SK-N-SH (cell line): Measurements from ENCODE around the gene CLASP2. TPM values are rescaled to one million over a fixed set of nuclear protein-coding genes. Genes with fewer than 3 reads are reported as not detected.

ENCODE experiments used
- CTCF ChIA-PET: fragments of 300-600, 350-600 bp; formaldehyde crosslinking; extraction: SDS; loops from one replicate; lab custom pipeline; 2021; lab: Yijun Ruan, JAX
- POLR2A ChIA-PET: fragments of 350-600 bp; sonication (Branson Sonifier 250); formaldehyde crosslinking; extraction: SDS; loops from one replicate; lab custom pipeline; 2020; ENCODE audit warnings: antibody characterized with exemption, inconsistent platforms; lab: Yijun Ruan, JAX
- DNase-seq: peaks from one replicate; pipeline ENCODE4 v3.0.0; 2012
- H2AFZ ChIP-seq: fragments of 200-600 bp; sonication (generic); 2 replicates; pipeline ENCODE4 v1.8.1; 2016; ENCODE audit warnings: antibody characterized with exemption, mild to moderate bottlenecking, low read depth
- H3F3A ChIP-seq: fragments of 200-600 bp; sonication (generic); replicated peaks from 2 replicates; pipeline ENCODE3; 2016; ENCODE audit warnings: antibody characterized with exemption, mild to moderate bottlenecking; ENCODE audit not compliant: insufficient read depth
- H3K27ac ChIP-seq, 2 experiments: fragments of 200-500 bp in 1 of 2; fragments of 200-600 bp in 1 of 2; sonication (Bioruptor generic) in 1 of 2; sonication (generic), shearing (Covaris generic) in 1 of 2; 2 replicates each; pipeline versions ENCODE4 v1.5.1 to v1.6.1; 2014 to 2016; ENCODE audit warnings: low read depth in 2 of 2, inconsistent platforms in 1 of 2, low read length in 1 of 2, mild to moderate bottlenecking in 1 of 2, mixed read lengths in 1 of 2
- H3K27me3 ChIP-seq: fragments of 200-600 bp; sonication (generic), shearing (Covaris generic); 2 replicates; pipeline ENCODE4 v1.6.1; 2016; ENCODE audit warnings: mixed run types; ENCODE audit not compliant: insufficient read depth
- H3K36me3 ChIP-seq, 2 experiments: fragments of 200-500 bp in 1 of 2; fragments of 200-600 bp in 1 of 2; sonication (Bioruptor generic) in 1 of 2; sonication (generic) in 1 of 2; replicated peaks in 1 of 2; 2 replicates each; pipeline versions ENCODE3 to v1.5.1; 2014 to 2016; ENCODE audit warnings: low read length in 1 of 2, mild to moderate bottlenecking in 1 of 2; ENCODE audit not compliant: insufficient read depth in 2 of 2, control insufficient read depth in 1 of 2
- H3K4me1 ChIP-seq, 2 experiments: fragments of 200-500 bp in 1 of 2; fragments of 200-600 bp in 1 of 2; sonication (Bioruptor generic) in 1 of 2; sonication (generic), shearing (Covaris generic) in 1 of 2; 2 replicates each; pipeline versions ENCODE4 v1.5.1 to v1.6.1; 2014 to 2016; ENCODE audit warnings: low read depth in 1 of 2, low read length in 1 of 2, mixed run types in 1 of 2; ENCODE audit not compliant: insufficient read depth in 2 of 2, control insufficient read depth in 1 of 2
- H3K4me2 ChIP-seq: fragments of 200-600 bp; sonication (generic), shearing (Covaris generic); 2 replicates; pipeline ENCODE4 v1.6.1; 2017; ENCODE audit warnings: mixed run types
- H3K4me3 ChIP-seq, 2 experiments: fragments of 200-500 bp in 1 of 2; fragments of 200-600 bp in 1 of 2; sonication (Bioruptor generic) in 1 of 2; sonication (generic), shearing (Covaris generic) in 1 of 2; 2 replicates each; pipeline versions ENCODE4 v1.5.1 to v1.8.1; 2014 to 2016; ENCODE audit warnings: low read depth in 2 of 2, inconsistent platforms in 1 of 2, low read length in 1 of 2, mild to moderate bottlenecking in 1 of 2, mixed read lengths in 1 of 2, moderate library complexity in 1 of 2
- H3K79me2 ChIP-seq: fragments of 200-600 bp; sonication (generic); 2 replicates; pipeline ENCODE4 v1.8.1; 2017; ENCODE audit warnings: mild to moderate bottlenecking; ENCODE audit not compliant: insufficient read depth
- H3K9ac ChIP-seq: fragments of 200-600 bp; sonication (generic); 2 replicates; pipeline ENCODE4 v1.6.1; 2017; ENCODE audit warnings: mixed run types
- H3K9me2 ChIP-seq: fragments of 200-600 bp; sonication (generic); 2 replicates; pipeline ENCODE4 v1.6.1; 2017; ENCODE audit warnings: mixed run types
- H3K9me3 ChIP-seq: fragments of 200-600 bp; sonication (generic); 2 replicates; pipeline ENCODE4 v1.6.1; 2017; ENCODE audit warnings: mixed run types, mild to moderate bottlenecking, moderate library complexity
- H4K20me1 ChIP-seq: fragments of 200-600 bp; sonication (generic); 2 replicates; pipeline ENCODE4 v1.6.1; 2017; ENCODE audit warnings: mild to moderate bottlenecking, mixed run types; ENCODE audit not compliant: insufficient read depth
- JUND ChIP-seq: IDR thresholded peaks from 2 replicates; pipeline ENCODE4 v1.4.0; 2012
- MEF2A ChIP-seq: IDR thresholded peaks from 2 replicates; pipeline ENCODE4 v1.4.0; 2012; ENCODE audit warnings: low read depth, borderline replicate concordance
- MXI1 ChIP-seq: IDR thresholded peaks from 2 replicates; pipeline ENCODE4 v1.6.1; 2012; ENCODE audit warnings: mild to moderate bottlenecking, low read depth, low read length, improper control_type of control experiment
- NFIC ChIP-seq: IDR thresholded peaks from 2 replicates; pipeline ENCODE4 v1.4.0; 2012; ENCODE audit warnings: borderline replicate concordance
- NRF1 ChIP-seq: IDR thresholded peaks from 2 replicates; pipeline ENCODE4 v1.6.1; 2012; ENCODE audit warnings: low read depth, mild to moderate bottlenecking, low read length
- RAD21 ChIP-seq: IDR thresholded peaks from 2 replicates; pipeline ENCODE4 v1.6.1; 2012; ENCODE audit warnings: mild to moderate bottlenecking, low read length
- RFX5 ChIP-seq: IDR thresholded peaks from 2 replicates; pipeline ENCODE4 v1.6.1; 2012; ENCODE audit warnings: mild to moderate bottlenecking, improper control_type of control experiment, low read length
- SIN3A ChIP-seq: IDR thresholded peaks from 2 replicates; pipeline ENCODE4 v1.6.1; 2012; ENCODE audit warnings: low read depth, mild to moderate bottlenecking, low read length, moderate library complexity, borderline replicate concordance
- SMC3 ChIP-seq: IDR thresholded peaks from 2 replicates; pipeline ENCODE4 v1.6.1; 2012; ENCODE audit warnings: low read depth, low read length, improper control_type of control experiment
- WGBS: methylation state at CpG from one replicate; pipeline ENCODE4 v1.1.6; 2017; ENCODE audit warnings: low lambda C conversion rate; 5-methylcytosine and 5-hydroxymethylcytosine counted together
- polyA plus RNA-seq, 3 experiments: library from polyadenylated mRNA; depleted of rRNA; stranded (reverse); fragments of >200 nt; gene quantifications; 2 replicates each; pipeline ENCODE4 v1.2.3, GENCODE V29; 2012
- TF ChIP-seq, protein P1 (sequence below): fragments of 200-600 bp; sonication (generic); IDR thresholded peaks from 2 replicates; pipeline ENCODE4 v1.6.1; 2017; ENCODE audit warnings: antibody characterized with exemption, mild to moderate bottlenecking, moderate library complexity
- TF ChIP-seq, protein P2 (sequence below): IDR thresholded peaks from 2 replicates; pipeline ENCODE4; 2012
- TF ChIP-seq, protein P3 (sequence below): IDR thresholded peaks from 2 replicates; pipeline ENCODE4 v1.6.1; 2012; ENCODE audit warnings: mild to moderate bottlenecking, low read depth, low read length, moderate library complexity
- TF ChIP-seq, protein P4 (sequence below): fragments of 150-350 bp; IDR thresholded peaks from 2 replicates; pipeline ENCODE4 v1.6.1; 2016; ENCODE audit warnings: mild to moderate bottlenecking, low read depth, low read length

The CLASP2 gene
- polyA plus RNA-seq, 1 of the 3 experiments (the other 2 are of a cell fraction) = 13.2 TPM

DNA sequence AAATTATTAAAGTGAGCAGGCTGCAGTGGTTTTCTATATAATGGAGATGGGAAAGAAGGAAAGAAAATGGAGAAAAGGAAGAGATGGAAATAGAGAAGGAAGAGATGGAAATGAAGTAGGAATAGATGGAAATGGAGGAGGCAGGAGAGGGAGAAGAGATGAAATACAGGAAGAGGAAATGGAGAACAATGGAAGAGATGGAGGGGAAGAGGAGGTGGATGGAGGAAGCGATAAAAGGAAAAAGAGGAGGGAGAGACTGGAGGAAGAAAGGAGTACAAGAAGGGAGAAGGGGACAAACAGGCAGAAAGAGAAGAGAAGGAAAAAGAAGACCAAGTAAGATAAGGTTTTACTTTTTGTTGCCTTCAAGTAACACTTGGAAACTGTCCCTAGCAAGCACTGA lies 67.6 kb downstream of the CLASP2 start:
- Histone ChIP-seq H4K20me1 (no peaks in the 10 kb centered on the region), H3K9ac (no peak overlapping the region), H3K9me3 (no peaks in the 10 kb centered on the region), H3K4me3 (no peak overlapping the region), H3K9me2 (no peaks in the 10 kb centered on the region), H3K79me2 (peaks cover 58% of the 10 kb centered on the region), H3K36me3 (no peaks in the 10 kb centered on the region), H3K4me1 (peaks cover 0 to 4% of the 10 kb centered on the region in 2 experiments; a peak in 2 of 4 replicates), H2AFZ (no peak overlapping the region), H3K27me3 (no peaks in the 10 kb centered on the region), H3K27ac (no peak overlapping the region), H3F3A (no peaks in the 10 kb centered on the region), H3K4me2 (no peak overlapping the region)
- WGBS = 97% methylated on average over 1 of the region's 1 CpG
- no peak for DNase-seq
- POLR2A ChIA-PET = no interaction called here
- CTCF ChIA-PET = no interaction called here
- TF ChIP-seq, protein P1, sequence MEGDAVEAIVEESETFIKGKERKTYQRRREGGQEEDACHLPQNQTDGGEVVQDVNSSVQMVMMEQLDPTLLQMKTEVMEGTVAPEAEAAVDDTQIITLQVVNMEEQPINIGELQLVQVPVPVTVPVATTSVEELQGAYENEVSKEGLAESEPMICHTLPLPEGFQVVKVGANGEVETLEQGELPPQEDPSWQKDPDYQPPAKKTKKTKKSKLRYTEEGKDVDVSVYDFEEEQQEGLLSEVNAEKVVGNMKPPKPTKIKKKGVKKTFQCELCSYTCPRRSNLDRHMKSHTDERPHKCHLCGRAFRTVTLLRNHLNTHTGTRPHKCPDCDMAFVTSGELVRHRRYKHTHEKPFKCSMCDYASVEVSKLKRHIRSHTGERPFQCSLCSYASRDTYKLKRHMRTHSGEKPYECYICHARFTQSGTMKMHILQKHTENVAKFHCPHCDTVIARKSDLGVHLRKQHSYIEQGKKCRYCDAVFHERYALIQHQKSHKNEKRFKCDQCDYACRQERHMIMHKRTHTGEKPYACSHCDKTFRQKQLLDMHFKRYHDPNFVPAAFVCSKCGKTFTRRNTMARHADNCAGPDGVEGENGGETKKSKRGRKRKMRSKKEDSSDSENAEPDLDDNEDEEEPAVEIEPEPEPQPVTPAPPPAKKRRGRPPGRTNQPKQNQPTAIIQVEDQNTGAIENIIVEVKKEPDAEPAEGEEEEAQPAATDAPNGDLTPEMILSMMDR = no peak
- TF ChIP-seq MXI1 = no peak
- no peak for TF ChIP-seq MEF2A
- TF ChIP-seq NRF1 = no peak
- no peak for TF ChIP-seq SIN3A
- TF ChIP-seq, protein P2, sequence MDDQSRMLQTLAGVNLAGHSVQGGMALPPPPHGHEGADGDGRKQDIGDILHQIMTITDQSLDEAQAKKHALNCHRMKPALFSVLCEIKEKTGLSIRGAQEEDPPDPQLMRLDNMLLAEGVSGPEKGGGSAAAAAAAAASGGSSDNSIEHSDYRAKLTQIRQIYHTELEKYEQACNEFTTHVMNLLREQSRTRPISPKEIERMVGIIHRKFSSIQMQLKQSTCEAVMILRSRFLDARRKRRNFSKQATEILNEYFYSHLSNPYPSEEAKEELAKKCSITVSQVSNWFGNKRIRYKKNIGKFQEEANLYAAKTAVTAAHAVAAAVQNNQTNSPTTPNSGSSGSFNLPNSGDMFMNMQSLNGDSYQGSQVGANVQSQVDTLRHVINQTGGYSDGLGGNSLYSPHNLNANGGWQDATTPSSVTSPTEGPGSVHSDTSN = no peak
- no peak for TF ChIP-seq SMC3
- no peak for TF ChIP-seq NFIC
- no peak for TF ChIP-seq JUND
- TF ChIP-seq, protein P3, sequence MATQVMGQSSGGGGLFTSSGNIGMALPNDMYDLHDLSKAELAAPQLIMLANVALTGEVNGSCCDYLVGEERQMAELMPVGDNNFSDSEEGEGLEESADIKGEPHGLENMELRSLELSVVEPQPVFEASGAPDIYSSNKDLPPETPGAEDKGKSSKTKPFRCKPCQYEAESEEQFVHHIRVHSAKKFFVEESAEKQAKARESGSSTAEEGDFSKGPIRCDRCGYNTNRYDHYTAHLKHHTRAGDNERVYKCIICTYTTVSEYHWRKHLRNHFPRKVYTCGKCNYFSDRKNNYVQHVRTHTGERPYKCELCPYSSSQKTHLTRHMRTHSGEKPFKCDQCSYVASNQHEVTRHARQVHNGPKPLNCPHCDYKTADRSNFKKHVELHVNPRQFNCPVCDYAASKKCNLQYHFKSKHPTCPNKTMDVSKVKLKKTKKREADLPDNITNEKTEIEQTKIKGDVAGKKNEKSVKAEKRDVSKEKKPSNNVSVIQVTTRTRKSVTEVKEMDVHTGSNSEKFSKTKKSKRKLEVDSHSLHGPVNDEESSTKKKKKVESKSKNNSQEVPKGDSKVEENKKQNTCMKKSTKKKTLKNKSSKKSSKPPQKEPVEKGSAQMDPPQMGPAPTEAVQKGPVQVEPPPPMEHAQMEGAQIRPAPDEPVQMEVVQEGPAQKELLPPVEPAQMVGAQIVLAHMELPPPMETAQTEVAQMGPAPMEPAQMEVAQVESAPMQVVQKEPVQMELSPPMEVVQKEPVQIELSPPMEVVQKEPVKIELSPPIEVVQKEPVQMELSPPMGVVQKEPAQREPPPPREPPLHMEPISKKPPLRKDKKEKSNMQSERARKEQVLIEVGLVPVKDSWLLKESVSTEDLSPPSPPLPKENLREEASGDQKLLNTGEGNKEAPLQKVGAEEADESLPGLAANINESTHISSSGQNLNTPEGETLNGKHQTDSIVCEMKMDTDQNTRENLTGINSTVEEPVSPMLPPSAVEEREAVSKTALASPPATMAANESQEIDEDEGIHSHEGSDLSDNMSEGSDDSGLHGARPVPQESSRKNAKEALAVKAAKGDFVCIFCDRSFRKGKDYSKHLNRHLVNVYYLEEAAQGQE = no peak
- TF ChIP-seq, protein P4, sequence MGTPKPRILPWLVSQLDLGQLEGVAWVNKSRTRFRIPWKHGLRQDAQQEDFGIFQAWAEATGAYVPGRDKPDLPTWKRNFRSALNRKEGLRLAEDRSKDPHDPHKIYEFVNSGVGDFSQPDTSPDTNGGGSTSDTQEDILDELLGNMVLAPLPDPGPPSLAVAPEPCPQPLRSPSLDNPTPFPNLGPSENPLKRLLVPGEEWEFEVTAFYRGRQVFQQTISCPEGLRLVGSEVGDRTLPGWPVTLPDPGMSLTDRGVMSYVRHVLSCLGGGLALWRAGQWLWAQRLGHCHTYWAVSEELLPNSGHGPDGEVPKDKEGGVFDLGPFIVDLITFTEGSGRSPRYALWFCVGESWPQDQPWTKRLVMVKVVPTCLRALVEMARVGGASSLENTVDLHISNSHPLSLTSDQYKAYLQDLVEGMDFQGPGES = no peak
- no peak for TF ChIP-seq RFX5
- TF ChIP-seq RAD21 = no peak
